ENCODE results near the gene KASH5. TPM values are rescaled to one million over a fixed set of nuclear protein-coding genes. Genes with fewer than 3 reads are reported as not detected.

Gene KASH5
- total and polyA plus RNA-seq, 9 donors = 0.15 to 0.23 TPM; not detected in 7

GRCh38 chr19:49407079-49407478 lies 19.0 kb downstream of the KASH5 start:
- DNase-seq = no peak
- Histone ChIP-seq H3K4me3 (no peak overlapping the region), H3K4me1 (ENCODE audit: insufficient read depth) (no peaks in the 10 kb centered on the region), H3K27me3 (no peaks in the 10 kb centered on the region), H3K27ac (no peak overlapping the region), H3K36me3 (no peaks in the 10 kb centered on the region), H3K9me3 (no peaks in the 10 kb centered on the region)
- no peak for TF ChIP-seq EP300 (IDR thresholded peaks at IDR 0.05)
- TF ChIP-seq POLR2A (IDR thresholded peaks at IDR 0.05) = no peak
- no peak for TF ChIP-seq CTCF (IDR thresholded peaks at IDR 0.05)
- intact Hi-C loops (cut with DNase I) = no loop called here
- WGBS, 3 donors = 64 to 74% (median 68%) methylated on average over 7 of the region's 7 CpGs

GRCh38 chr19:49407482-49408015 lies 19.5 kb downstream of the KASH5 start:
- Histone ChIP-seq H3K4me1 (ENCODE audit: insufficient read depth) (no peaks in the 10 kb centered on the region), H3K9me3 (no peaks in the 10 kb centered on the region), H3K27ac (no peak overlapping the region), H3K4me3 (no peak overlapping the region), H3K36me3 (no peaks in the 10 kb centered on the region), H3K27me3 (no peaks in the 10 kb centered on the region)
- DNase-seq = no peak
- WGBS, 3 donors = 83 to 85% (median 84%) methylated on average over 16 of the region's 16 CpGs
- intact Hi-C loops (cut with DNase I) = no loop called here
- no peak for TF ChIP-seq POLR2A (IDR thresholded peaks at IDR 0.05)
- no peak for TF ChIP-seq EP300 (IDR thresholded peaks at IDR 0.05)
- no peak for TF ChIP-seq CTCF (IDR thresholded peaks at IDR 0.05)

GRCh38 chr19:49408816-49409440 lies 20.9 kb downstream of the KASH5 start:
- Histone ChIP-seq H3K27me3 (no peaks in the 10 kb centered on the region), H3K4me1 (ENCODE audit: insufficient read depth) (no peaks in the 10 kb centered on the region), H3K27ac (no peak overlapping the region), H3K36me3 (no peaks in the 10 kb centered on the region), H3K4me3 (no peak overlapping the region), H3K9me3 (no peaks in the 10 kb centered on the region)
- intact Hi-C loops (cut with DNase I) = no loop called here
- TF ChIP-seq POLR2A (IDR thresholded peaks at IDR 0.05) (no peak), EP300 (IDR thresholded peaks at IDR 0.05) (no peak), CTCF (IDR thresholded peaks at IDR 0.05) (no peak)
- 76 to 81% (median 78%) methylated on average over 8 of the region's 8 CpGs for WGBS, 3 donors
- no peak for DNase-seq

- 74 to 79% (median 79%) methylated on average over 5 of the region's 5 CpGs for WGBS, 3 donors
- Histone ChIP-seq H3K27ac (no peak overlapping the region), H3K9me3 (no peaks in the 10 kb centered on the region), H3K27me3 (no peaks in the 10 kb centered on the region), H3K4me1 (ENCODE audit: insufficient read depth) (no peaks in the 10 kb centered on the region), H3K4me3 (no peak overlapping the region), H3K36me3 (no peaks in the 10 kb centered on the region)
- intact Hi-C loops (cut with DNase I) = no loop called here
- TF ChIP-seq CTCF (IDR thresholded peaks at IDR 0.05) = no peak
- no peak for TF ChIP-seq POLR2A (IDR thresholded peaks at IDR 0.05)
- TF ChIP-seq EP300 (IDR thresholded peaks at IDR 0.05) = no peak
- DNase-seq = no peak
Observed at GRCh38 chr19:49409441-49410029, 21.5 kb downstream of the KASH5 start.

Measured in ovary (tissue), 9 donors.